Measurements from ENCODE around the gene ROBO1. TPM values are rescaled to one million over a fixed set of nuclear protein-coding genes. Genes with fewer than 3 reads are reported as not detected.

Gene ROBO1
- total RNA-seq, 1 donor: 69.8 TPM

- no peak overlapping the region for H3K4me3 ChIP-seq (ENCODE audit: insufficient read depth, low read length)
- no peaks in the 10 kb centered on the region for H3K36me3 ChIP-seq (ENCODE audit: insufficient read depth, low read length)
- H3K9me3 ChIP-seq (ENCODE audit: low read depth, low read length): no peaks in the 10 kb centered on the region
- TF ChIP-seq CTCF (IDR thresholded peaks at IDR 0.05; ENCODE audit: extremely low read depth, low read depth, low read length): no peak
- no peak overlapping the region for H3K4me2 ChIP-seq (ENCODE audit: insufficient read depth, low read length)
- no peak for DNase-seq (ENCODE audit: insufficient read length, low spot score, missing footprints)
- H3K27me3 ChIP-seq (ENCODE audit: insufficient read depth, low read length): no peaks in the 10 kb centered on the region
- peaks cover 17% of the 10 kb centered on the region for H3K4me1 ChIP-seq (ENCODE audit: insufficient read depth, low read length)
- H4K20me1 ChIP-seq (ENCODE audit: insufficient read depth, low read length): no peaks in the 10 kb centered on the region
- H3K27ac ChIP-seq (ENCODE audit: low read depth, low read length): no peak overlapping the region
- H3K79me2 ChIP-seq (ENCODE audit: insufficient read depth, low read length): no peaks in the 10 kb centered on the region
- H2AFZ ChIP-seq (ENCODE audit: low read length): no peak overlapping the region
These were observed 1033.7 kb downstream of the ROBO1 start for GRCh38 chr3:78734048-78734637.

- no peaks in the 10 kb centered on the region for H3K27me3 ChIP-seq (ENCODE audit: insufficient read depth, low read length)
- no peak overlapping the region for H3K27ac ChIP-seq (ENCODE audit: low read depth, low read length)
- TF ChIP-seq CTCF (IDR thresholded peaks at IDR 0.05; ENCODE audit: extremely low read depth, low read depth, low read length): no peak
- H3K36me3 ChIP-seq (ENCODE audit: insufficient read depth, low read length): no peaks in the 10 kb centered on the region
- H4K20me1 ChIP-seq (ENCODE audit: insufficient read depth, low read length): no peaks in the 10 kb centered on the region
- DNase-seq (ENCODE audit: insufficient read length, low spot score, missing footprints): no peak
- H2AFZ ChIP-seq (ENCODE audit: low read length): no peak overlapping the region
- H3K4me2 ChIP-seq (ENCODE audit: insufficient read depth, low read length): no peak overlapping the region
- H3K4me1 ChIP-seq (ENCODE audit: insufficient read depth, low read length): peaks cover 15% of the 10 kb centered on the region
- no peaks in the 10 kb centered on the region for H3K79me2 ChIP-seq (ENCODE audit: insufficient read depth, low read length)
- no peaks in the 10 kb centered on the region for H3K9me3 ChIP-seq (ENCODE audit: low read depth, low read length)
- no peak overlapping the region for H3K4me3 ChIP-seq (ENCODE audit: insufficient read depth, low read length)
These were observed 1034.9 kb downstream of the ROBO1 start for GRCh38 chr3:78732893-78733292.

- no peaks in the 10 kb centered on the region for H3K9me3 ChIP-seq (ENCODE audit: low read depth, low read length)
- no peak overlapping the region for H3K27ac ChIP-seq (ENCODE audit: low read depth, low read length)
- H2AFZ ChIP-seq (ENCODE audit: low read length): no peak overlapping the region
- H3K4me2 ChIP-seq (ENCODE audit: insufficient read depth, low read length): no peak overlapping the region
- no peak for TF ChIP-seq CTCF (IDR thresholded peaks at IDR 0.05; ENCODE audit: extremely low read depth, low read depth, low read length)
- peaks cover 15% of the 10 kb centered on the region for H3K4me1 ChIP-seq (ENCODE audit: insufficient read depth, low read length)
- no peaks in the 10 kb centered on the region for H4K20me1 ChIP-seq (ENCODE audit: insufficient read depth, low read length)
- H3K36me3 ChIP-seq (ENCODE audit: insufficient read depth, low read length): no peaks in the 10 kb centered on the region
- no peak overlapping the region for H3K4me3 ChIP-seq (ENCODE audit: insufficient read depth, low read length)
- no peaks in the 10 kb centered on the region for H3K27me3 ChIP-seq (ENCODE audit: insufficient read depth, low read length)
- DNase-seq (ENCODE audit: insufficient read length, low spot score, missing footprints): no peak
- H3K79me2 ChIP-seq (ENCODE audit: insufficient read depth, low read length): no peaks in the 10 kb centered on the region
These were observed 1035.3 kb downstream of the ROBO1 start for GRCh38 chr3:78732471-78732870.

GRCh38 chr3:78729946-78730345 is 1037.9 kb downstream of the ROBO1 start:
- H3K4me2 ChIP-seq (ENCODE audit: insufficient read depth, low read length): no peak overlapping the region
- H3K27me3 ChIP-seq (ENCODE audit: insufficient read depth, low read length): no peaks in the 10 kb centered on the region
- H3K36me3 ChIP-seq (ENCODE audit: insufficient read depth, low read length): no peaks in the 10 kb centered on the region
- H3K4me1 ChIP-seq (ENCODE audit: insufficient read depth, low read length): peaks cover 12% of the 10 kb centered on the region
- H3K79me2 ChIP-seq (ENCODE audit: insufficient read depth, low read length): no peaks in the 10 kb centered on the region
- no peaks in the 10 kb centered on the region for H4K20me1 ChIP-seq (ENCODE audit: insufficient read depth, low read length)
- no peaks in the 10 kb centered on the region for H3K9me3 ChIP-seq (ENCODE audit: low read depth, low read length)
- no peak overlapping the region for H3K4me3 ChIP-seq (ENCODE audit: insufficient read depth, low read length)
- H2AFZ ChIP-seq (ENCODE audit: low read length): no peak overlapping the region
- DNase-seq (ENCODE audit: insufficient read length, low spot score, missing footprints): no peak
- TF ChIP-seq CTCF (IDR thresholded peaks at IDR 0.05; ENCODE audit: extremely low read depth, low read depth, low read length): no peak
- no peak overlapping the region for H3K27ac ChIP-seq (ENCODE audit: low read depth, low read length)
